Ectodermal cell (in vitro differentiated cells): ENCODE measurements around the gene PRKACB.

ENCODE experiments used
- H3K27ac ChIP-seq: 2 replicates; pipeline ENCODE4 v1.7.0; 2013; ENCODE audit warnings: mild to moderate bottlenecking, low read depth, low read length; ENCODE audit not compliant: insufficient read depth, poor library complexity, severe bottlenecking
- H3K27me3 ChIP-seq: 2 replicates; pipeline ENCODE4 v1.7.0; 2013; ENCODE audit warnings: mild to moderate bottlenecking, low read length; ENCODE audit not compliant: insufficient read depth, control insufficient read depth, poor library complexity, severe bottlenecking
- H3K36me3 ChIP-seq: one replicate; pipeline ENCODE4 v1.7.0; 2013; ENCODE audit warnings: low read length; ENCODE audit not compliant: control insufficient read depth, insufficient read depth
- H3K4me1 ChIP-seq: one replicate; pipeline ENCODE4 v1.7.0; 2013; ENCODE audit warnings: low read length; ENCODE audit not compliant: control insufficient read depth, insufficient read depth
- H3K4me3 ChIP-seq: 2 replicates; pipeline ENCODE4 v1.7.0; 2013; ENCODE audit warnings: low read depth, low read length, control low read depth; ENCODE audit not compliant: insufficient read depth
- H3K9me3 ChIP-seq: 2 replicates; pipeline ENCODE4 v1.7.0; 2013; ENCODE audit warnings: mild to moderate bottlenecking, low read length, moderate library complexity; ENCODE audit not compliant: control insufficient read depth
- WGBS, 2 experiments: methylation state at CpG; one replicate each; pipeline ENCODE4 v1.1.7; 2013; ENCODE audit warnings: missing lambda C conversion rate in 2 of 2; 5-methylcytosine and 5-hydroxymethylcytosine counted together

Gene PRKACB

DNA sequence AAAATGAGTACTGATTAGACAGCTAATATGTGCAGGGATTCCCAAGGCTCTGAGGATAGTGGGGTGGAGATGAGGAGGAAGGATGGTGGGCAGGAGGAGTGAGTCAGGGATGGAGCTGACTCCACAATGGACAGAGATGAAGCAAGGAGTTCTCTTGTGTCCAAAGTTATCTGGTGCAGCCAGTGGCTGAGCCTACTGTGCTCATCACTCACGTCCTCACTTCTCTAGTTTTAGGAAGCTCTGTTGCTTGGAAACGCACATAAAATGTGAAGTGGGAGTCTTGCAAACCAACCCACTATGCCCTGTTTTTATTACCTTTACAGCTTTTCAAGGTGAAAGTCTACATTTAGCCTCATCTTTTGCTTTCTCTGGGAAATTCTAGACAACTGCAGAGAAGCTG, 120.9 kb downstream of the PRKACB start:
- no peaks in the 10 kb centered on the region for H3K36me3 ChIP-seq
- no peak overlapping the region for H3K27ac ChIP-seq
- H3K4me3 ChIP-seq = no peak overlapping the region
- H3K9me3 ChIP-seq = no peaks in the 10 kb centered on the region
- WGBS, 2 experiments = 84 to 92% methylated on average over 2 of the region's 2 CpGs
- H3K27me3 ChIP-seq = no peaks in the 10 kb centered on the region
- no peaks in the 10 kb centered on the region for H3K4me1 ChIP-seq

DNA sequence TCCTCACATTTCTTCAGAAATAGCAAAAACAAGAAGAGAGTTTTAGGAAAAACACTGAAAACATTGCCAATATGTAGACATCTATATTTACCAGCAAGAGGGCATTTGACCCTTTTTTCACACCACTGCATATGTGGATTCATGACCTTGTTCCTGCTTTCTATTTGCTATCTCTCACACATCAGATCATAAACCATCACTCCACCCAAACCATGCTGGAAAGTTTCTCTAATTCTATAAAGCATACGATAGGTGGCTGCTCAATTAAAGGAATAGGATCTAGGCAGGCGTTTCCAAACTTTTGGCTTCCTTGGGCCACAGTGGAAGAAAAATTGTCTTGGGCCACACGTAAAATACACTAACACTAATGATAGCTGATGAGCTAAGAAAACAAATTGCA, 121.8 kb downstream of the PRKACB start:
- H3K4me1 ChIP-seq = no peaks in the 10 kb centered on the region
- no peak overlapping the region for H3K4me3 ChIP-seq
- H3K36me3 ChIP-seq = no peaks in the 10 kb centered on the region
- no peaks in the 10 kb centered on the region for H3K27me3 ChIP-seq
- H3K9me3 ChIP-seq = no peaks in the 10 kb centered on the region
- 74 to 94% methylated on average over 2 to 3 of the region's 3 CpGs for WGBS, 2 experiments
- no peak overlapping the region for H3K27ac ChIP-seq

DNA sequence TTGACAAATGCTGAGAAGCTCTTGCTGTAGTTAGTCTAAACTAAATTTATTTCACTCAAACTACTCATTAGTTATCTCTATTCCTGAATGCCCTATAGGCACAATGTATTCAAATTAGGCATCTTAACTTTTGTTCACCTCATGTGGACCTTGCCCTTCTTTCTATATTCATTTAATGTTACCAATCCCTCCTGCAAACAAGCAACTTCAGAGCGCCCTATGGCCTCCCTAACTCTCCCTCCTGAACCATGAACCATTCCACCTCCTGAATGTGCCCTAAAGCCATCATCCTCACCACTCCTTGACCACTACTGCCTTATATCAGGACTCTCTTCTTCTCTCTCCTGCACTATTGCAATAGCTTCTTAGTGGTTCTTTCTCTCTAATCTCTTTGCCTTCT, 122.7 kb downstream of the PRKACB start:
- Histone ChIP-seq H3K36me3 (no peaks in the 10 kb centered on the region), H3K9me3 (no peaks in the 10 kb centered on the region), H3K4me3 (no peak overlapping the region), H3K27me3 (no peaks in the 10 kb centered on the region), H3K4me1 (peaks cover 9% of the 10 kb centered on the region), H3K27ac (no peak overlapping the region)
- 36 to 53% methylated on average over 1 of the region's 1 CpG for WGBS, 2 experiments

DNA sequence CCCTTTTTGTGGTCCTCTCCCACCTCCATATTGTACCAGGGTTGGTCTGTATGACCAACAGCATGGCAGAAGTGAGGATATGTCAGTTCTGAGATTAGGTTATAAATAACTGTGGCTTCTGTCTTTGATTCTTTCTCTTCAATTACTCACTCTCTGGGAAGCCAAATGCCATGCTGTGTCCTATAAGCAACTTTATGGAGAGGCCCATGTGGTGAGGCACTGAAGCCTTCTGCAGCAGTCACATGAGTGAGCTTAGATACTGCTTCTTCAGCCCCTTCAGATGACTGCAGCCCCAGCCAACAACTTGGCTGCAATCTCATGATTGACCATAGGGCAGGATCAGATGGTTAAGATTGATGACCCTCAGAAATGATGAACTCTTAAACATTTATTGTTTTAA, 123.4 kb downstream of the PRKACB start:
- H3K4me1 ChIP-seq = peaks cover 15% of the 10 kb centered on the region
- no peaks in the 10 kb centered on the region for H3K27me3 ChIP-seq
- H3K4me3 ChIP-seq = no peak overlapping the region
- H3K27ac ChIP-seq = no peak overlapping the region
- no peaks in the 10 kb centered on the region for H3K36me3 ChIP-seq
- no peaks in the 10 kb centered on the region for H3K9me3 ChIP-seq

DNA sequence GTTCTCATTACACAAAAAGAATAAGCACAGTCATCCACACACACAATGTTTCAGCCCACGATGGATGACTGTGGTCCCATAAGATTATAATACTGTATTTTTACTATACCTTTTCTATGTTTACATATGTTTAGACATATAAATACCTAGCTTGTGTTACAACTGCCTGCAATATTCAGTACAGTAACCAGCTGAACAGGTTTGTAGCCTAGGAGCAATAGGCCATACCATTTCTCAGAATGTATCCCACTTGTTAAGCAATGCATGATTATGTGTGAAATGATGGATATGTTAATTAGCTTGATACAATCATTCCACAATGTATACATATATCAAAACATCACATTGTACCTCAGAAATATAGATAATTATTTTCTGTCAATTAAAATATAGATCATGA, 124.3 kb downstream of the PRKACB start:
- WGBS, 2 experiments = no CpG with 5 or more reads among the region's 1 CpG
- H3K4me3 ChIP-seq = no peak overlapping the region
- peaks cover 17% of the 10 kb centered on the region for H3K4me1 ChIP-seq
- no peaks in the 10 kb centered on the region for H3K9me3 ChIP-seq
- H3K27ac ChIP-seq = no peak overlapping the region
- no peaks in the 10 kb centered on the region for H3K36me3 ChIP-seq
- no peaks in the 10 kb centered on the region for H3K27me3 ChIP-seq

DNA sequence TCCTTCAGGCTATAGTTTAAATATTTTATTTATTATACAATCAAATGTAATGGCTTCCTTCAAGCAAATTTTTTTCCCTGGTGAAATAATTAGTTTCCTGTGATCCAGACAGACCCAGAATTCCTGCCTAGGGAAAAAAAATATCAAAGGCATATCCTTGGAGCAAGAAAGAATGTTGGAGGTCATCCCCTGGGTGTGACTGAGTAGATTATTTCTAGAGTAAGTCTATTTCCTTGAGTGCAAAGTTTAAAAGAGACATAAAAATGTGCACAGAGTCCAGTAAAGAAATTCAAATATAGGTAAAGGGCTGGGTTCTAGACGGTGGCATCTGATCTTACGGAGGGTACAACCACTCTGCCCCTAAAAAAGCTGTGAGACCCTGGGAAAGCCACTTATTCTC, 125.2 kb downstream of the PRKACB start:
- H3K4me3 ChIP-seq = no peak overlapping the region
- H3K27me3 ChIP-seq = no peaks in the 10 kb centered on the region
- 96 to 100% methylated on average over 2 of the region's 2 CpGs for WGBS, 2 experiments
- H3K9me3 ChIP-seq = no peaks in the 10 kb centered on the region
- H3K4me1 ChIP-seq = peaks cover 17% of the 10 kb centered on the region
- H3K27ac ChIP-seq = no peak overlapping the region
- H3K36me3 ChIP-seq = no peaks in the 10 kb centered on the region

DNA sequence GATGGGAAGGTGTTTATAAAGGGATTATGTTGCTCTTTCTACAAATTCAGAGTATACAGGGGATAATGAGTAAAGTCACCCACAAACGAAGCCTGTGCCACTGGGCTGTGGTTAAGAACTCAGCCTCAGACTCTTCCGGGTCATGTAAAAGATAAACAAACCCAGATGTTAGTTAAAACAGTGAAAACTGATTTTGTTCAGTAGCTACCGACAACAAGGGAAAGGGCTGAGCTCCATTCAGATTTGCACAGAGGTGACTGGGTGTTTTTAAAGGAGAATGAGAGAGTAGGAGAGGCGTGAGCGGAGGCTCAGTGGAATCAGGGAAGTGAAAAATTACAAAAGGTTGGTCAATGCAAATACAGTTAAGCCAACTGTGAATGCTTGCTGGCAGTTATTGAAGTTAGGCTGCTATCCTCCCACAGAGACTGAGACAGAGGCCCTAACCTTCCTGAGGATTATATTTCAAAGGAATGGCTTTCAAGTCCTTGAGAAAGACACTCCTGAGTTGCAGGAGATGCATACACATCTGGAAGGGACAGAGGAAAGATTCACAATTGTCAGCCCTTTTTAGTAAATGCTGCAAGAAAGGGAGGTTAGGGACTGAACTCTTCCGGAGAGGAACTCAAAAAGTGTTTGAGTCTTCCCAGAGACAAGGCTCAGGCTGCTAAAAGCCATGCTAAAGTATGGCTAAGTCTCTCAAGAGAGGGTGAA, 127.5 kb downstream of the PRKACB start:
- no peak overlapping the region for H3K4me3 ChIP-seq
- no peaks in the 10 kb centered on the region for H3K36me3 ChIP-seq
- H3K4me1 ChIP-seq = peaks cover 17% of the 10 kb centered on the region
- 45% methylated on average over 6 of the region's 6 CpGs for WGBS, 2 experiments
- H3K27me3 ChIP-seq = no peaks in the 10 kb centered on the region
- H3K9me3 ChIP-seq = no peaks in the 10 kb centered on the region
- H3K27ac ChIP-seq = no peak overlapping the region

DNA sequence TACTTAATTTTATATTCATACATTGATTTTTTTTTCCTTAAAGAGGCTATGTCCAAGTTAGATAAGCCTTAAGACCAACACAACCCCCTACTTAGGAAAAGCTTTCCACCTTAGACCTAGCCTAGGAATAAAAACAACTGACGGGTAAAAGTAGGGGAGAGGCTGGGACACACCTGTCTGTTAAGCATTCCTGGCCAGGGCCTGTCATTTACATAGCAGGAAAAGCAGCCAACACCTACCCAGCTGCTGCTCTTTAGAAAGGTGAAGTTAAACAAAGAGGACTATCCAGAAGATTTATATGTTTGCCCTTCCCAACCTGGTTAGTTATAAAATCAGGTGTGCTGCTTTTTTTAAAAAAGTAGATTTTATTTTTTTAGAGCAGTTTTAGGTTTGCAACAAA, 128.3 kb downstream of the PRKACB start:
- Histone ChIP-seq H3K4me1 (peaks cover 17% of the 10 kb centered on the region), H3K27ac (no peak overlapping the region), H3K9me3 (no peaks in the 10 kb centered on the region), H3K4me3 (no peak overlapping the region), H3K36me3 (no peaks in the 10 kb centered on the region), H3K27me3 (no peaks in the 10 kb centered on the region)
- 76 to 82% methylated on average over 1 of the region's 1 CpG for WGBS, 2 experiments

DNA sequence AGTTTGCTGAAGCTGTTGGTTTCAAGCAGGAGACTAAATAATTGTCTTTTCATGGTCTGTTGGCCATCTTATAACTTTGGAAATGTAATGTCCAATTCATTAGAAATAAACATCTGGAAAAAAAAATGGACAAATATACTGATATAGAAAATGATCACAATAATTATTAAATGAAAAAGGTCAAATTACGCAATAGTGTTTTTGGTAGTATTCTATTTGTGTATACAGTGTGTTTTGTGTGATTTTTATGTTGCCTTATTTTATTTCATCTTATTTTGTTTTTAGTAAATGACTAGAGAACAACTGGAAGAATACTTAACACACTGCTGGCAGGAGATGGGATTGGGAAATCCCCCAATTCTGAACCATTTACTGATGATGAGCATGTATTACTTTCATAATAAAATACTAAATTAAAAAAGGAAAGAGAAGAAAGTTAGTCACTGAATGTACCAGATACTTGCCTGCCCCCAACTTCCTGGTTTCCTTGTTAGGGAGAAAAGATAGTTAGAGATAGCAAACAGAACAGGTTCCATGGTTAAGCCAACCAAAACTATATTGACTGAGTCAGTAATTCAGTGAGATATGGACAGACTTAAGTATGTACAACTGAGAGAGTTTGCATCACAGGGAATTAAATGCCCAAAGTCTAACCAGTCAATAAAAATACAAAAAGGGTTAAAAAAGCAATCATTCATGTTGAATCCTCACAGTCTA, 133.4 kb downstream of the PRKACB start:
- Histone ChIP-seq H3K4me1 (peaks cover 1% of the 10 kb centered on the region), H3K27me3 (no peaks in the 10 kb centered on the region), H3K27ac (no peak overlapping the region), H3K36me3 (no peaks in the 10 kb centered on the region), H3K4me3 (no peak overlapping the region), H3K9me3 (no peaks in the 10 kb centered on the region)
- WGBS, 2 experiments = 100% methylated on average over 1 of the region's 1 CpG

DNA sequence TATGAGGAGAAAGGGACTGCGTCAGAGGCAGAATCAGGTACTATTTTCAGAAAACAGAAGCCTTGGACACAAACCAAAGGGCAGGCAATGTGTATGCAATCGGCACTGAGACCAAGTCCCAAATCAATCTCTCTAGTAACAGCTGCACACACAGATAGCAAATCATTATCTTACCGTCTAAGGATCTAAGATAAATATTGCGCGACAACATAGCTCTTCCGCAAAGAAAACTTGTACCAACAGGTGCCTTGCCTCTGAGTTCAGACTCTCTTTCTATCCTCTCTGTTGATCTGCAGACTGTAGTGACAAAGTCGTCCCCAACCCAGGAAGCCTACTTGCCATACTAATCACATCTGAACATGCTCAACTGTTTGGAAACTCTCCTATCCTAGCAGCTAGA, 134.8 kb downstream of the PRKACB start:
- no peaks in the 10 kb centered on the region for H3K9me3 ChIP-seq
- no peaks in the 10 kb centered on the region for H3K27me3 ChIP-seq
- 77 to 81% methylated on average over 7 of the region's 7 CpGs for WGBS, 2 experiments
- H3K27ac ChIP-seq = no peak overlapping the region
- H3K36me3 ChIP-seq = no peaks in the 10 kb centered on the region
- no peaks in the 10 kb centered on the region for H3K4me1 ChIP-seq
- no peak overlapping the region for H3K4me3 ChIP-seq
